Thyroid gland (tissue), 4 donors: Measurements from ENCODE around the gene MINK1.

Experiments used
- CTCF ChIP-seq, 6 experiments: fragments of 200-600 bp in 3 of 6; fragments of 450-650 bp in 3 of 6; sonication (generic) in 3 of 6; IDR thresholded peaks; one replicate each; pipeline ENCODE4 v1.5.1; 2016 to 2019; ENCODE audit warnings: antibody characterized with exemption in 6 of 6, mild to moderate bottlenecking in 2 of 6, inconsistent platforms in 1 of 6, moderate library complexity in 1 of 6
- POLR2A ChIP-seq, 2 donors: fragments of 450-650 bp; IDR thresholded peaks; one replicate each; pipeline ENCODE4 v1.6.1; 2017; ENCODE audit warnings: antibody characterized with exemption in 2 of 2, mild to moderate bottlenecking in 2 of 2, moderate library complexity in 1 of 2

- TF ChIP-seq CTCF (IDR thresholded peaks at IDR 0.05): no peak
- TF ChIP-seq POLR2A (IDR thresholded peaks at IDR 0.05): no peak
These were observed 32.5 kb upstream of the MINK1 start for GRCh38 chr17:4800462-4801196.
